GM12873 (cell line): ENCODE data around the gene HAS3.

Experiments used
- TF ChIP-seq, protein P1 (sequence below): IDR thresholded peaks from 2 replicates; pipeline ENCODE4 v1.5.1; 2012; ENCODE audit warnings: low read depth, mild to moderate bottlenecking, moderate library complexity, low read length, control low read depth; ENCODE audit not compliant: insufficient read depth; ENCODE audit errors: missing control alignments

Gene HAS3

DNA sequence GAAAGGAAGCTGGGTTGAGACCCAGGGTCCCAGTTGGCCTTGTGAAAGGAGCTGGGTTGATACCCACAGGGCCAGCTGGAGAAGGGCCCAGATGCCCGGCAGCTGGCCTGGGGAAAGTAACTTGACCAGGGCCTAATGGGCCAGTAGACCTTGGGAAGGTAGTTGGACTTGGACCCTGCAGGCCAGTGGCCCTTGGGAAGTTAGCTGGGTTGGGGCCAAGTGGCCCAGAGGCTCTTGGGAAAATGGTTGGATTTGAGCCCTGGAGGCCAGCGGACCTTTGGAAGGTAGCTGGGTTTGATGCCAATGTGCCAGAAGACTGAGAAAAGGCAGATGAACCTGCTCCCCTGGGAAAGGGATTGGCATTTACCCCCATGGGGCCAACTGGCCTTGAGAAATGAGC, 13.5 kb downstream of the HAS3 start:
- TF ChIP-seq, protein P1, sequence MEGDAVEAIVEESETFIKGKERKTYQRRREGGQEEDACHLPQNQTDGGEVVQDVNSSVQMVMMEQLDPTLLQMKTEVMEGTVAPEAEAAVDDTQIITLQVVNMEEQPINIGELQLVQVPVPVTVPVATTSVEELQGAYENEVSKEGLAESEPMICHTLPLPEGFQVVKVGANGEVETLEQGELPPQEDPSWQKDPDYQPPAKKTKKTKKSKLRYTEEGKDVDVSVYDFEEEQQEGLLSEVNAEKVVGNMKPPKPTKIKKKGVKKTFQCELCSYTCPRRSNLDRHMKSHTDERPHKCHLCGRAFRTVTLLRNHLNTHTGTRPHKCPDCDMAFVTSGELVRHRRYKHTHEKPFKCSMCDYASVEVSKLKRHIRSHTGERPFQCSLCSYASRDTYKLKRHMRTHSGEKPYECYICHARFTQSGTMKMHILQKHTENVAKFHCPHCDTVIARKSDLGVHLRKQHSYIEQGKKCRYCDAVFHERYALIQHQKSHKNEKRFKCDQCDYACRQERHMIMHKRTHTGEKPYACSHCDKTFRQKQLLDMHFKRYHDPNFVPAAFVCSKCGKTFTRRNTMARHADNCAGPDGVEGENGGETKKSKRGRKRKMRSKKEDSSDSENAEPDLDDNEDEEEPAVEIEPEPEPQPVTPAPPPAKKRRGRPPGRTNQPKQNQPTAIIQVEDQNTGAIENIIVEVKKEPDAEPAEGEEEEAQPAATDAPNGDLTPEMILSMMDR, result no peak

DNA sequence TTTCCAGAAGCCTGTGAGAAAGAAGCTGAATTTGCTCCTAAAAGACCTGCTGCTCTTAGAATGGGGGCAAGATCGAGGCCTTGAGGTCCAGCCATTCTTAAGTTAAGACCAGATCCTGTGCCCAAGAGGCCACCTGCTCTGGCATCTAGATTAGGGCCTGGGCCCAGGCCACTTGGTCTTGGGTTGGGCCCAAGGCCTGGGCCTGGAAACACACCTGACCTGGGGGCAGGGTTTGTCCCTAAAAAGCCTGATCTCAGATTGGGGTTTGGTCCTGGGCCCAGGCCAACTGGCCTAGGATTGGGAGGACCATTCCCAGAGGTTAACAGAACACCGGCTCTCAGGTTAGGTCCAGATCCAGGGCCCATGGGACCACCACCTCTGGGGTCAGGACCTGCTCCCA, 14.1 kb downstream of the HAS3 start:
- TF ChIP-seq, protein P1, result no peak

DNA sequence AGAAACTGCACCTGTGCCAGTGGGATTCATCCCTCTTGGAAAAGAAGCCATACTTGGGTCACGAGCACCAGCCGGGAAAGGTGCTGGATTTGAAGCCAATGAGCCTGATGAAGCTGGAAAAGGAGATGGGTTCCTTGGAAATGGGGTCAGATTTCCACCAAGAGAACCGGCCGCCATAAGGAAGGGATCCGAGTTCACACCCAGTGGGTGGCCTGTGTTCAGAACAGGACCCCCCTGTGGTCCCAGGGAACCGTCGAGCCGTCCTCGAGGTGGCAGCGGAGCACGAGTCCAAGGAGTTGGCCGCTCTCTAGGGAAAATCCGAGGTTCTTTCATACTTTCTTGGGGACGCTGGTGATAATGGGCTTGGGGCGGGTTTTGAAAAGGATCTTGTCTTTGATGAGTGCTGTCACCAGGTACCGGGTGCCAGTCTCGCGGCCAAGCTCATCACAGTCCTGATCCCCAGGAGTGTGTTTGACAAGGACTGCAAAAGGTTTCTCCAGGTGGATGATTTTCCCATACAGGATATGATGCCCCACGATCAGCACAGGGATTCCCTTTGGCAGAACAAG, 14.7 kb downstream of the HAS3 start:
- TF ChIP-seq, protein P1, result no peak

DNA sequence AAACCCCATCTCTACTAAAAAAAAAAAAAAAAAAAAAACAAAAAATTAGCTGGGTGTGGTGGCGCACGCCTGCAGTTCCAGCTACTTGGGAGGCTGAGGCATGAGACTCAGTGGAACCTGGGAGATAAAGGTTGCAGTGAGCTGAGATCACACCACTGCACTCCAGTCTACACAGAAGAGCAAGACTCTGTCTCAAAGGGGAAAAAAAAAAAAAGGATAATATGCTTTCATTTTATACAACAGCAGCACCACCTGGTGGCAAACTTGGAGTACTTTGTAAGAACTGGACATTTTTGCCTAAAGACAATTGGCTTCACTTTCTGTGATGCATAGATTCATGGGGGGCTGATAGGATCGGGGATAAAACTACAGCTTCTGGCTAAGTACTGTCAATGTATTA, 18.5 kb downstream of the HAS3 start:
- TF ChIP-seq, protein P1, result peak; percentile 67

DNA sequence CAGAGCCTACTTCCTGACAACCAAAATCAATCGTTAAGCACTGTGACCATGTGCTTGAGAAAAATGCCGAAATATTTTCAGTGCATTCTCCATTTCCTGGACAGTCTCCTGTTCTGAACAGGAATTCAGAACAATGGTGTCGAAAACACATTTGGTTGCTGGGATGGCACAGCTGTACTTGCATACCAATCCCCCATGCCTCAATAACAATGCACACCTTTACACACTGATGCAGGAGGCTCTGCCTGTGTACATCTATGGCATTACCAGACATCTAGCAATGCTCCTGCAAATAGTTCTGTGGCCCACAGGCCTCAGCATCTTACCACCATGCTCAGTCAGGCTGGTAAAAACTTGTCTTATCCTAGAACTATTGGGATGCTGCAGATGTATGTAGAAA, 20.8 kb downstream of the HAS3 start:
- TF ChIP-seq, protein P1, result no peak

DNA sequence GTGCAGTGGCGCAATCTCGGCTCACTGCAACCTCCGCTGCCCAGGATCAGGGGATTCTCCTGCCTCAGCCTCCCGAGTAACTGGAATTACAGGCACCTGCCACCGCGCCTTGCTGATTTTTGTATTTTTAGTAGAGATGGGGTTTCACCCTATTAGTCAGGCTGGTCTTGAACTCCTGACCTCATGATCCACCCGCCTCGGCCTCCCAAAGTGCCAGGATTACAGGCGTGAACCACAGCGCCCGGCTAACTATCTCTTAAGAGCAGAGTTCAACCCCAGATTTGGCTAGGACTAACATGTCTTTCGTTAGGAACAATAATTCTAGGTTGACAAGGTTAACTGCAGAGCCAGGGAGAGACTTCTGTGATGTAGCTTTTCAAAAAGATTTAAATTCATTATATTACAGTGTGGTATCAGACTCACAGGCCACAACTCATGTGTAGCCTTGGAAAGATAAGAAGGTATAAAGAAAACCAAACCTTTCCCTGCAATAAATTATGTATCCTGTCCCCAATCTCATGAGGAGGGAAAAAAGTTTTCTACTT, 22.6 kb downstream of the HAS3 start:
- TF ChIP-seq, protein P1, result no peak

DNA sequence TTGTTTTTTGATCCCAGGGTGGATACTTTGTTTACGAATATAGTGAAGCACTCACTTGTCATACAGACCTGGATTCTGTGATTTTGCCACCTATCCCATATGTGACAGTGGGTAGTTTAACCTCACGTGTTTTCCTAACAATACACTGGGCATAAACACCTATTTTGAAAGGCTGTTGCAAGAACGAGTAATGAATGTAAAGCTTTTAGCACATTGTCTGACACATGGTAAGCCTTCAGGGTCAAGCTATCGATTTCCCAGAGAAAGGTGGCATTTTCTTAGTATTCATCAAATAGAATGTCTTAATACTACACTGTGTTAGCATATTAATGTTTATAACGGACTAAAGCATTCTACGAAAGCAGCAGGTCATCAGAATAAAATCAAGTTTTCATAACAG, 25.0 kb downstream of the HAS3 start:
- TF ChIP-seq, protein P1, result no peak
